WTC11 (cell line): ENCODE data around the gene SMAD5.

ENCODE experiments used
- ATF1 ChIP-seq: sonication (generic); formaldehyde crosslinking; IDR thresholded peaks from 2 replicates; pipeline ENCODE4 v1.8.1; 2023; ENCODE audit warnings: mild to moderate bottlenecking, moderate library complexity, missing genetic modification reagents
- CBFB ChIP-seq: sonication (generic); formaldehyde crosslinking; IDR thresholded peaks from 2 replicates; pipeline ENCODE4 v1.8.1; 2022; ENCODE audit warnings: mild to moderate bottlenecking, low read depth, missing genetic modification reagents
- CREM ChIP-seq: sonication (generic); formaldehyde crosslinking; IDR thresholded peaks from 2 replicates; pipeline ENCODE4 v1.8.1; 2022; ENCODE audit warnings: mild to moderate bottlenecking, missing genetic modification reagents, moderate library complexity
- E2F4 ChIP-seq: sonication (generic); formaldehyde crosslinking; IDR thresholded peaks from 2 replicates; pipeline ENCODE4 v1.8.1; 2022; ENCODE audit warnings: low read depth, mild to moderate bottlenecking, moderate library complexity, missing genetic modification reagents, borderline replicate concordance
- FOXK1 ChIP-seq: sonication (generic); formaldehyde crosslinking; IDR thresholded peaks from 2 replicates; pipeline ENCODE4 v1.8.0; 2022; ENCODE audit warnings: mild to moderate bottlenecking, moderate library complexity, missing genetic modification reagents
- JUN ChIP-seq: sonication (generic); formaldehyde crosslinking; IDR thresholded peaks from 2 replicates; pipeline ENCODE4 v1.8.0; 2023; ENCODE audit warnings: mild to moderate bottlenecking, missing genetic modification reagents
- MAX ChIP-seq: sonication (generic); formaldehyde crosslinking; IDR thresholded peaks from 2 replicates; pipeline ENCODE4 v1.8.0; 2022; ENCODE audit warnings: mild to moderate bottlenecking, missing genetic modification reagents
- NFYB ChIP-seq: sonication (generic); formaldehyde crosslinking; conservative IDR thresholded peaks from 2 replicates; pipeline ENCODE4 v1.8.0; 2022; ENCODE audit warnings: low read depth, missing genetic modification reagents
- SMAD4 ChIP-seq: sonication (generic); formaldehyde crosslinking; IDR thresholded peaks from 2 replicates; pipeline ENCODE4 v1.8.0; 2022; ENCODE audit warnings: mild to moderate bottlenecking, missing genetic modification reagents
- SP1 ChIP-seq: sonication (generic); formaldehyde crosslinking; conservative IDR thresholded peaks from 2 replicates; pipeline ENCODE4 v1.8.1; 2022; ENCODE audit warnings: missing genetic modification reagents
- TF ChIP-seq, protein P1 (sequence below): fragments of 200-600 bp; IDR thresholded peaks from 2 replicates; pipeline ENCODE4 v1.8.0; 2022; ENCODE audit warnings: antibody characterized with exemption

- TF ChIP-seq, protein P1, sequence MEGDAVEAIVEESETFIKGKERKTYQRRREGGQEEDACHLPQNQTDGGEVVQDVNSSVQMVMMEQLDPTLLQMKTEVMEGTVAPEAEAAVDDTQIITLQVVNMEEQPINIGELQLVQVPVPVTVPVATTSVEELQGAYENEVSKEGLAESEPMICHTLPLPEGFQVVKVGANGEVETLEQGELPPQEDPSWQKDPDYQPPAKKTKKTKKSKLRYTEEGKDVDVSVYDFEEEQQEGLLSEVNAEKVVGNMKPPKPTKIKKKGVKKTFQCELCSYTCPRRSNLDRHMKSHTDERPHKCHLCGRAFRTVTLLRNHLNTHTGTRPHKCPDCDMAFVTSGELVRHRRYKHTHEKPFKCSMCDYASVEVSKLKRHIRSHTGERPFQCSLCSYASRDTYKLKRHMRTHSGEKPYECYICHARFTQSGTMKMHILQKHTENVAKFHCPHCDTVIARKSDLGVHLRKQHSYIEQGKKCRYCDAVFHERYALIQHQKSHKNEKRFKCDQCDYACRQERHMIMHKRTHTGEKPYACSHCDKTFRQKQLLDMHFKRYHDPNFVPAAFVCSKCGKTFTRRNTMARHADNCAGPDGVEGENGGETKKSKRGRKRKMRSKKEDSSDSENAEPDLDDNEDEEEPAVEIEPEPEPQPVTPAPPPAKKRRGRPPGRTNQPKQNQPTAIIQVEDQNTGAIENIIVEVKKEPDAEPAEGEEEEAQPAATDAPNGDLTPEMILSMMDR = no peak
- TF ChIP-seq SMAD4 (CRISPR knock-in tag) (no peak), CBFB (no peak), CREM (CRISPR knock-in tag) (no peak), MAX (CRISPR knock-in tag) (no peak), FOXK1 (CRISPR knock-in tag) (no peak), ATF1 (CRISPR knock-in tag) (no peak), SP1 (CRISPR knock-in tag) (no peak), E2F4 (no peak), NFYB (CRISPR knock-in tag) (no peak), JUN (no peak)
Measured at GRCh38 chr5:136134653-136135052, 2.0 kb downstream of the SMAD5 start.
